H1 (cell line): ENCODE results near the gene SLC25A52. TPM values are rescaled to one million over a fixed set of nuclear protein-coding genes. Genes with fewer than 3 reads are reported as not detected.

Experiments
- CTCF ChIA-PET: fragments of 300-600 bp; sonication (Branson Sonifier 250); formaldehyde crosslinking; loops from one replicate; lab custom pipeline; 2021; ENCODE audit not compliant: partially characterized antibody; lab: Charles Lee
- POLR2A ChIA-PET: fragments of 300-600 bp; sonication (Branson Sonifier 250); formaldehyde crosslinking; loops from one replicate; lab custom pipeline; 2021; ENCODE audit warnings: inconsistent platforms; ENCODE audit not compliant: partially characterized antibody; lab: Charles Lee
- DNase-seq, 2 experiments: peaks; one replicate each; pipeline versions ENCODE4 v3.0.0 to v3.0.0-alpha.2; 2010 to 2022; ENCODE audit warnings: low spot score in 2 of 2, low read depth in 1 of 2, mixed read lengths in 1 of 2
- FAIRE-seq: peaks from 2 replicates; lab custom pipeline; 2011; peaks lifted over from hg19 to GRCh38; lab: Jason Lieb, UNC
- H2AFZ ChIP-seq: 2 replicates; pipeline ENCODE4 v1.8.1; 2012; ENCODE audit warnings: low read length, inconsistent platforms
- H2AK5ac ChIP-seq: 2 replicates; pipeline ENCODE4 v1.6.1; 2013; ENCODE audit warnings: low read depth, low read length
- H2BK120ac ChIP-seq: replicated peaks from 2 replicates; pipeline ENCODE3; 2013; ENCODE audit warnings: low read depth, low read length, inconsistent platforms
- H2BK12ac ChIP-seq: 2 replicates; pipeline ENCODE4 v1.6.1; 2013; ENCODE audit warnings: low read depth, low read length
- H2BK15ac ChIP-seq: 2 replicates; pipeline ENCODE4 v1.6.1; 2013; ENCODE audit warnings: low read length
- H2BK20ac ChIP-seq: 2 replicates; pipeline ENCODE4 v1.6.1; 2013; ENCODE audit warnings: low read length
- H2BK5ac ChIP-seq: 2 replicates; pipeline ENCODE4 v1.6.1; 2013; ENCODE audit warnings: low read depth, low read length
- H3K14ac ChIP-seq: 2 replicates; pipeline ENCODE4 v1.6.1; 2013; ENCODE audit warnings: inconsistent platforms; ENCODE audit not compliant: insufficient read length
- H3K18ac ChIP-seq: 2 replicates; pipeline ENCODE4 v1.6.1; 2013; ENCODE audit warnings: low read length; ENCODE audit errors: extremely low read depth
- H3K23ac ChIP-seq: 2 replicates; pipeline ENCODE4 v1.6.1; 2013; ENCODE audit warnings: inconsistent platforms; ENCODE audit not compliant: insufficient read length
- H3K23me2 ChIP-seq: 2 replicates; pipeline ENCODE4 v1.6.1; 2013; ENCODE audit warnings: low read depth, low read length
- H3K27ac ChIP-seq: 2 replicates; pipeline ENCODE4 v1.6.1; 2011; ENCODE audit warnings: low read depth, low read length, inconsistent platforms
- H3K27me3 ChIP-seq, 4 experiments: replicated peaks in 1 of 4; 1 replicate in 1 of 4; 2 replicates in 3 of 4; pipeline versions ENCODE4 v1.6.1 to v1.8.1; 2011 to 2013; ENCODE audit warnings: low read length in 3 of 4, mild to moderate bottlenecking in 3 of 4, inconsistent platforms in 2 of 4, mixed read lengths in 2 of 4, moderate library complexity in 1 of 4; ENCODE audit not compliant: control insufficient read depth in 3 of 4, insufficient read depth in 3 of 4; ENCODE audit errors: extremely low read depth in 1 of 4
- H3K36me3 ChIP-seq, 4 experiments: 2 replicates each; pipeline versions ENCODE4 v1.6.1 to v1.8.1; 2011 to 2013; ENCODE audit warnings: mild to moderate bottlenecking in 4 of 4, low read length in 3 of 4, moderate library complexity in 2 of 4, control low read depth in 1 of 4, inconsistent platforms in 1 of 4; ENCODE audit not compliant: insufficient read depth in 4 of 4, control insufficient read depth in 2 of 4
- H3K4ac ChIP-seq: replicated peaks from 2 replicates; pipeline ENCODE3; 2013; ENCODE audit warnings: low read length, low read depth, mixed read lengths, inconsistent platforms; ENCODE audit not compliant: insufficient read length
- H3K4me1 ChIP-seq, 4 experiments: replicated peaks in 1 of 4; 1 replicate in 1 of 4; 2 replicates in 3 of 4; pipeline versions ENCODE4 v1.6.1 to v1.8.1; 2011 to 2013; ENCODE audit warnings: low read length in 3 of 4, inconsistent platforms in 2 of 4, mixed read lengths in 1 of 4; ENCODE audit not compliant: insufficient read depth in 4 of 4, control insufficient read depth in 3 of 4
- H3K4me2 ChIP-seq, 2 experiments: 2 replicates each; pipeline versions ENCODE4 v1.6.1 to v1.8.1; 2011 to 2013; ENCODE audit warnings: low read depth in 2 of 2, low read length in 2 of 2, control low read depth in 1 of 2, inconsistent platforms in 1 of 2, mild to moderate bottlenecking in 1 of 2; ENCODE audit not compliant: insufficient read depth in 1 of 2
- H3K4me3 ChIP-seq, 4 experiments: fragments of 200-600, 300-600 bp in 1 of 4; sonication (generic), shearing (Covaris generic), sonication (Bioruptor Twin) in 1 of 4; 2 replicates each; pipeline versions ENCODE4 v1.5.1 to v1.8.1; 2011 to 2016; ENCODE audit warnings: low read length in 4 of 4, low read depth in 3 of 4, control low read depth in 2 of 4, inconsistent platforms in 2 of 4, mild to moderate bottlenecking in 2 of 4, mixed read lengths in 1 of 4, moderate library complexity in 1 of 4; ENCODE audit not compliant: insufficient read depth in 2 of 4; ENCODE audit errors: extremely low read depth in 1 of 4
- H3K56ac ChIP-seq: replicated peaks from 2 replicates; pipeline ENCODE3; 2013; ENCODE audit warnings: low read depth, mild to moderate bottlenecking, mixed read lengths, low read length, inconsistent platforms; ENCODE audit not compliant: insufficient read length
- H3K79me1 ChIP-seq: 2 replicates; pipeline ENCODE4 v1.6.1; 2013; ENCODE audit warnings: low read depth, low read length, control low read depth
- H3K79me2 ChIP-seq, 2 experiments: 2 replicates each; pipeline versions ENCODE4 v1.6.1 to v1.8.1; 2012 to 2013; ENCODE audit warnings: low read length in 2 of 2, mild to moderate bottlenecking in 2 of 2, inconsistent platforms in 1 of 2; ENCODE audit not compliant: insufficient read depth in 2 of 2, control insufficient read depth in 1 of 2
- H3K9ac ChIP-seq, 4 experiments: replicated peaks in 1 of 4; 1 replicate in 1 of 4; 2 replicates in 3 of 4; pipeline versions ENCODE4 v1.6.1 to v1.8.1; 2011 to 2013; ENCODE audit warnings: low read depth in 3 of 4, low read length in 3 of 4, control low read depth in 2 of 4, mild to moderate bottlenecking in 2 of 4, moderate library complexity in 2 of 4, inconsistent platforms in 1 of 4; ENCODE audit errors: extremely low read depth in 1 of 4
- H3K9me3 ChIP-seq, 2 experiments: 2 replicates each; pipeline versions ENCODE4 v1.6.1 to v1.8.1; 2012 to 2013; ENCODE audit warnings: mild to moderate bottlenecking in 2 of 2, moderate library complexity in 2 of 2, control low read depth in 1 of 2, inconsistent platforms in 1 of 2, low read depth in 1 of 2, low read length in 1 of 2, mixed read lengths in 1 of 2; ENCODE audit not compliant: insufficient read depth in 2 of 2
- H4K20me1 ChIP-seq, 2 experiments: replicated peaks in 1 of 2; 2 replicates each; pipeline versions ENCODE3 to v1.8.1; 2011 to 2013; ENCODE audit warnings: inconsistent platforms in 2 of 2, low read length in 2 of 2, mild to moderate bottlenecking in 1 of 2; ENCODE audit not compliant: insufficient read depth in 2 of 2, control insufficient read depth in 1 of 2
- H4K5ac ChIP-seq: 2 replicates; pipeline ENCODE4 v1.6.1; 2013; ENCODE audit warnings: low read length, low read depth, mixed read lengths, inconsistent platforms; ENCODE audit not compliant: insufficient read length
- H4K8ac ChIP-seq: 2 replicates; pipeline ENCODE4 v1.8.0; 2013; ENCODE audit warnings: mild to moderate bottlenecking, moderate library complexity, low read length, inconsistent platforms; ENCODE audit not compliant: insufficient read depth; ENCODE audit errors: extremely low read depth
- H4K91ac ChIP-seq: replicated peaks from 2 replicates; pipeline ENCODE3; 2013; ENCODE audit warnings: low read length, mixed read lengths, inconsistent platforms; ENCODE audit not compliant: insufficient read length
- SIN3A ChIP-seq, 2 experiments: IDR thresholded peaks in 1 of 2; conservative IDR thresholded peaks in 1 of 2; 2 replicates each; pipeline ENCODE4 v1.6.1; 2011 to 2012; ENCODE audit warnings: low read length in 2 of 2, improper control_type of control experiment in 1 of 2, low read depth in 1 of 2, mild to moderate bottlenecking in 1 of 2
- WGBS, 2 experiments: shearing (Covaris generic) in 1 of 2; methylation state at CpG; one replicate each; pipeline versions ENCODE4 v1.1.6 to v1.1.7; 2013 to 2015; ENCODE audit warnings: low lambda C conversion rate in 2 of 2, mixed read lengths in 2 of 2, inconsistent platforms in 1 of 2, low coverage in 1 of 2, missing lambda C conversion rate in 1 of 2; ENCODE audit not compliant: insufficient replicate concordance in 2 of 2, insufficient coverage in 1 of 2, insufficient read length in 1 of 2; ENCODE audit errors: extremely low coverage in 1 of 2, missing lambda C conversion rate in 1 of 2; 5-methylcytosine and 5-hydroxymethylcytosine counted together
- polyA plus RNA-seq, 7 experiments: library from polyadenylated mRNA; depleted of rRNA in 3 of 7; stranded (reverse) in 5 of 7; unstranded in 2 of 7; fragments of >200 nt in 5 of 7; fragments of 200-250 nt in 2 of 7; gene quantifications; 1 replicate in 5 of 7; 2 replicates in 1 of 7; 4 replicates in 1 of 7; pipeline versions ENCODE4 v1.2.1 to v1.2.3, GENCODE V29; 2011 to 2013; ENCODE audit warnings: missing spikeins in 2 of 7, mixed read lengths in 2 of 7
- total RNA-seq: library from RNA; stranded (reverse); fragmentation: NEBNext Ultra II Directional; extraction: Animal tissue kit (Norgen Biotek cat#: 25700); gene quantifications from 2 replicates; pipeline ENCODE4 v1.2.1, GENCODE V29; 2021

SLC25A52 gene
- total and polyA plus RNA-seq, 2 of the 8 experiments (the other 6 are each of a cell fraction or from before 2014, with no cell fraction given), result not detected

DNA sequence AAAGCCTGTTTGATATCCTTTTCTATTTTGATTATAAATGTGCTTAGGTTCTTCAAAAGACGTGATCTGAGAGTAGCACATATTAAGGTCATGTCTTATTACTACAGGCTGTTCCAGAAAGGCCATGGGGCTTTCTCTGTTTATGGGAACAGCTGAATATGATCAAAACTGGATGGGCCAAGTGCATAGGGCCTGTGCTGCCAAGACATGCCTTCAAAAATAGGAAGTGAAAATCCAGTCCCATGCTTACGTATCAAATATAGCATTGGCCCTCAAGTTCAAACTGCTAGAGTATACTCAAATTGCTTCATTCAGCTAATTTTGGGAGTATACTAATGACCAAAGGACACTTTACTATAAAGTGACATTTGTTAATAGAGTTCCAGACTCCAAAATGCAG, 24.1 kb downstream of the SLC25A52 start:
- FAIRE-seq, result no peak
- Histone ChIP-seq H3K4me3 (no peak overlapping the region), H3K18ac (no peak overlapping the region), H4K91ac (no peak overlapping the region), H3K27me3 (no peaks in the 10 kb centered on the region), H3K36me3 (no peaks in the 10 kb centered on the region), H3K4ac (no peak overlapping the region), H3K23me2 (no peaks in the 10 kb centered on the region), H2BK20ac (no peak overlapping the region), H2BK120ac (peak overlapping the region; percentile 64), H3K9me3 (no peaks in the 10 kb centered on the region)
- POLR2A ChIA-PET, result no interaction called here
- TF ChIP-seq SIN3A (conservative IDR thresholded peaks at IDR 0.05 in 1 of 2, IDR thresholded peaks at IDR 0.05 in 1 of 2; ENCODE audit: low read depth in 1 of 2, low read length in 2 of 2), result no peak
- TF ChIP-seq, all 59 proteins: peak for 0
- Histone ChIP-seq H2BK15ac (no peak overlapping the region), H3K14ac (no peak overlapping the region), H3K23ac (no peak overlapping the region), H2AK5ac (no peak overlapping the region), H4K5ac (no peak overlapping the region), H3K27ac (no peak overlapping the region), H3K79me2 (no peaks in the 10 kb centered on the region), H3K9ac (no peak overlapping the region), H3K4me1 (no peaks in the 10 kb centered on the region; a peak in 2 of 7 replicates), H2BK12ac (no peak overlapping the region), H4K8ac (no peak overlapping the region), H2AFZ (no peak overlapping the region), H3K56ac (no peak overlapping the region), H2BK5ac (no peak overlapping the region), H3K79me1 (no peaks in the 10 kb centered on the region), H3K4me2 (no peak overlapping the region), H4K20me1 (no peaks in the 10 kb centered on the region)
- 95% methylated on average over 2 of the region's 2 CpGs; no CpG with 5 or more reads in 1 of the 2 experiments for WGBS, 2 experiments
- CTCF ChIA-PET, result interaction anchor here (9.8 kb wide), 1 partner anchor 13 kb away, joined by 88 read pairs; no protein-coding TSS in a partner anchor
- no peak for DNase-seq
